ENCODE results near the gene IRX1.

GRCh38 chr5:3596857-3597166, 1.2 kb downstream of the IRX1 start:
- TF ChIP-seq CTCF (IDR thresholded peaks at IDR 0.05) (no peak), POLR2AphosphoS5 (IDR thresholded peaks at IDR 0.05) (no peak), POLR2A (IDR thresholded peaks at IDR 0.05) (no peak)

All from prostate gland (tissue), 2 donors.